Memory B cell (primary cell): ENCODE results near the gene RNF13.
A peak's percentile ranks its signal among the peaks of the same experiment; 100 is the strongest.

ENCODE experiments used
- ATAC-seq: fragments of 150-1000 bp; cut with Tn5 transposase; 2 replicates; pipeline ENCODE4 v1.10.0; 2021; ENCODE audit warnings: low read depth, mild to moderate bottlenecking, moderate library complexity
- DNase-seq, 2 donors: peaks; one replicate each; pipeline ENCODE4 v3.0.0; 2022; ENCODE audit warnings: low spot score in 2 of 2
- H3K27ac Mint-ChIP-seq: one replicate; pipeline ENCODE4 v1.8.0; 2022; ENCODE audit warnings: mild to moderate bottlenecking, moderate library complexity, mixed read lengths
- H3K27me3 Mint-ChIP-seq: one replicate; pipeline ENCODE4 v1.8.0; 2022; ENCODE audit warnings: mixed read lengths
- H3K36me3 Mint-ChIP-seq: one replicate; pipeline ENCODE4 v1.8.0; 2022; ENCODE audit warnings: mild to moderate bottlenecking, mixed read lengths
- H3K4me1 Mint-ChIP-seq: one replicate; pipeline ENCODE4 v1.8.0; 2022; ENCODE audit warnings: mixed read lengths
- H3K4me3 Mint-ChIP-seq: one replicate; pipeline ENCODE4 v1.8.0; 2022; ENCODE audit warnings: mild to moderate bottlenecking, moderate library complexity, mixed read lengths
- H3K9me3 Mint-ChIP-seq: one replicate; pipeline ENCODE4 v1.8.0; 2022; ENCODE audit warnings: mixed read lengths

Gene RNF13

DNA sequence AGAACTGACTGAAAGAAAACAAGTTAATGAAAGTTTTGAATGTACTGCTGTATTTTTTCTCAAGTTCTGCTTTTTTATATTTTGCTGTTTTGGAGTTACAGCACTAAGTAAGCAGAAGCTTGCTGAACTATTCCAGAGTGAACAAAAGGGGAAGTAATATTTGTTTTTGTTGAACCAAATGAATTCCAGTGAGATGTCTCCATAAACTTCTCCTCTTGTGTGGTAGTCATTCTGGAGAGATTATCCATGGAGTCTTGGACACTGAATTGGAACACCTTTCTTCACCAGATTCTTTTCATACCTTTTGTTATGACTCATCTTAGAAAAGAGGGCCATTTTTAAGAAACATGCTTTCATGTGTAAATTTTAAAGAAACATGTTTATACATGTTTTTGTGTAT lies 29.4 kb upstream of the RNF13 start:
- no peaks in the 10 kb centered on the region for H3K9me3 Mint-ChIP-seq
- peak in 1 of 2 donors; percentile 9 for DNase-seq
- ATAC-seq, result peak; percentile 54
- peak overlapping the region; percentile 69 for H3K27ac Mint-ChIP-seq
- H3K36me3 Mint-ChIP-seq, result no peaks in the 10 kb centered on the region
- H3K4me3 Mint-ChIP-seq, result no peak overlapping the region
- no peaks in the 10 kb centered on the region for H3K27me3 Mint-ChIP-seq
- H3K4me1 Mint-ChIP-seq, result peaks cover 30% of the 10 kb centered on the region

DNA sequence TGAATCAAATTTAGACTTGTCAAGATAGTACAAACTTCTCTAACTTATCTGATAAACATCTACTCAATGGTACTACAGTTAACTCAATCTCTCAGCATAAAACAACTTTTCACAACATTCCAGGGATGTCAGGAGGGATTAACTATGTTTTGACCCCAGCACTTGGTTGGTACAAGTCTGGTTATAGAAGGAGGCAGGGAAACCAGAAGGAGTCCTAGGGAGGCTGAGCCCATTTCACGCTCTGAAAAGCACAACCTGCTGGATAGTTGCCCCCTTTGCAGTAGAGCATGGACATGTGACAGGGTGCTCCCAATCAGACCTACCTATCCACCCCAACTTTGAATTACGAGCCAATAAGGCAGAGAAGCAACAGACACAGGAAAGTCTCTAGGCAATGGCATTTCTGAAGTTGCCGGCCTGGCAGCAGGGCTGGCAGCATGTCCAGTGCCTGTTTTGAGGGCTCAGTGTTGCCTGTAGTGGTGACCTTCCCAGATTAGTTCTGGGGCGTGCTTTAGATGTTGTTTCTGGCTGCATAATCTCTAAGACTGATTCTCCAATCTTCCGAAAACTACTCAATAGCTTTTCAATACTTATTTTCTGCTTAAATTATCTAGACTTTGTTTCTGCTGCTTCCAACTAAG lies 28.8 kb upstream of the RNF13 start:
- Mint-ChIP-seq H3K9me3 (no peaks in the 10 kb centered on the region), H3K27me3 (no peaks in the 10 kb centered on the region), H3K4me3 (no peak overlapping the region), H3K27ac (peak overlapping the region; percentile 69), H3K36me3 (no peaks in the 10 kb centered on the region), H3K4me1 (peaks cover 30% of the 10 kb centered on the region)
- no peak for DNase-seq
- ATAC-seq, result no peak

GRCh38 chr3:149790268-149790667 lies 22.7 kb upstream of the RNF13 start:
- Mint-ChIP-seq H3K27me3 (peaks cover 6% of the 10 kb centered on the region), H3K27ac (no peak overlapping the region), H3K4me3 (no peak overlapping the region), H3K4me1 (no peaks in the 10 kb centered on the region), H3K9me3 (no peaks in the 10 kb centered on the region), H3K36me3 (no peaks in the 10 kb centered on the region)
- ATAC-seq (no peak), DNase-seq (no peak)

DNA sequence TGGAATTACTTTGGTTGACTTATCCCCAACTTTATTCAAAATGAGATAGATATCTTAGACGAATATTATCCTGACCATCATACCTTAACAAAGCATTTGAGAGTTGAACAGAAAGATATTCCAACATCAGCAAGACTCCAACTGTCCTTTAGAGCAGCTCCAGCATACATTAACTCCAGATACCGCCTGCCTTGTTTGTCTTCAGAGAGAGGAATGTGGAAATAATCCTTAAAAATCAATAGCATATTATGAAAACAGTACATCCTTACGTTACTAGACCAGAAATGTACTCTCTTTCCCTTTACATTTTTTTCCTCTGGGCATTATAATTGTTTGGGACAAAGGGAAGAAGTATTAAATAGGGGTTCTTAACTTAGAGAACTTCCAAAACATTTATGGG lies 22.3 kb upstream of the RNF13 start:
- ATAC-seq (no peak), DNase-seq (no peak)
- no peaks in the 10 kb centered on the region for H3K9me3 Mint-ChIP-seq
- H3K27ac Mint-ChIP-seq, result no peak overlapping the region
- no peaks in the 10 kb centered on the region for H3K36me3 Mint-ChIP-seq
- no peak overlapping the region for H3K4me3 Mint-ChIP-seq
- peaks cover 6% of the 10 kb centered on the region for H3K27me3 Mint-ChIP-seq
- no peaks in the 10 kb centered on the region for H3K4me1 Mint-ChIP-seq

GRCh38 chr3:149792452-149793270 lies 20.4 kb upstream of the RNF13 start, which contains the start of gene ANKUB1:
Gene ANKUB1 (minus strand): TSS chr3:149792554. CDS start chr3:149792366, 188 bp downstream.
- no peak within 1 kb of the TSS for H3K4me3 Mint-ChIP-seq
- no peaks in the 10 kb centered on the region for H3K4me1 Mint-ChIP-seq
- DNase-seq (no peak), ATAC-seq (no peak)
- no peak within 1 kb of the TSS for H3K27ac Mint-ChIP-seq
- H3K27me3 Mint-ChIP-seq, result peaks cover 6% of the 10 kb centered on the region
- H3K36me3 Mint-ChIP-seq, result no peaks in the 10 kb centered on the region
- no peaks in the 10 kb centered on the region for H3K9me3 Mint-ChIP-seq

DNA sequence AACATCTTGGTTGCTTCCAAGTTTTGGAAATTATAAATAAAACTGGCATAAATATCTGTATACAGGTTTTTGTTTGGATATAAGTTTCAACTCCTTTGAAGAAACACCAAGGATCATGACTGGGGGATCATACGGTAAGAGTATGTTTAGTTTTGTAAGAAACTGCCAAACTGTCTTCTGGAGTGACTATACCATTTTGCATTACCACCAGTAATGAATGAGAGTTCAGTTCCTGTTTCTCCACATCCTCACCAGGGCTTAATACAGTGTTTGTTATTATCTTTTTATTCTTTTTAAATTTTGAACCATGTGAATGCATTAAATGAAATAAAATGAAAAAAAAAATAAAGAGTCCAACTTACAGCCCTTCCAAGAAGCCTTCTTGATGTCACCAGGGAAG lies 17.0 kb upstream of the RNF13 start:
- H3K9me3 Mint-ChIP-seq, result peaks cover 1% of the 10 kb centered on the region
- no peaks in the 10 kb centered on the region for H3K4me1 Mint-ChIP-seq
- no peaks in the 10 kb centered on the region for H3K27me3 Mint-ChIP-seq
- H3K27ac Mint-ChIP-seq, result no peak overlapping the region
- DNase-seq (no peak), ATAC-seq (no peak)
- no peak overlapping the region for H3K4me3 Mint-ChIP-seq
- no peaks in the 10 kb centered on the region for H3K36me3 Mint-ChIP-seq

DNA sequence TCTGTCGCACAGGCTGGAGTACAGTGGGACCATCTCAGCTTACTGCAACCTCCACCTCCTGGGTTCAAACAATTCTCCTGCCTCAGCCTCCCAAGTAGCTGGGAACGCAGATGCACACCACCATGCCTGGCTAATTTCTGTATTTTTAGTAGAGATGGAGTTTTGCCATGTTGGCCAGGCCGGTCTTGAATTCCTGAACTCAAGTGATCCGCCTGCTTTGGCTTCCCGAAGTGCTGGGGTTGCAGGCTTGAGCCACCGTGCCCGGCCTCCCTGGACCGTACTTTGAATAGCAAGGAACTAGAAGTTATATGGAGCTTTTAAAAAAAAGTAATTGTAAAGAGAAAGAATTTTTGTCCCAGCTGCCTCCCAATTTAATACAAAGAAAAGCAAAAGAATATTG lies 12.3 kb upstream of the RNF13 start:
- H3K27ac Mint-ChIP-seq, result no peak overlapping the region
- peaks cover 1% of the 10 kb centered on the region for H3K9me3 Mint-ChIP-seq
- H3K27me3 Mint-ChIP-seq, result no peaks in the 10 kb centered on the region
- DNase-seq (no peak), ATAC-seq (no peak)
- no peaks in the 10 kb centered on the region for H3K4me1 Mint-ChIP-seq
- no peaks in the 10 kb centered on the region for H3K36me3 Mint-ChIP-seq
- H3K4me3 Mint-ChIP-seq, result no peak overlapping the region

- Mint-ChIP-seq H3K4me3 (no peak overlapping the region), H3K9me3 (peaks cover 1% of the 10 kb centered on the region), H3K36me3 (no peaks in the 10 kb centered on the region), H3K27me3 (no peaks in the 10 kb centered on the region), H3K27ac (no peak overlapping the region), H3K4me1 (no peaks in the 10 kb centered on the region)
- DNase-seq, result no peak
- ATAC-seq, result no peak
Observed at GRCh38 chr3:149801195-149801594, 11.8 kb upstream of the RNF13 start.

DNA sequence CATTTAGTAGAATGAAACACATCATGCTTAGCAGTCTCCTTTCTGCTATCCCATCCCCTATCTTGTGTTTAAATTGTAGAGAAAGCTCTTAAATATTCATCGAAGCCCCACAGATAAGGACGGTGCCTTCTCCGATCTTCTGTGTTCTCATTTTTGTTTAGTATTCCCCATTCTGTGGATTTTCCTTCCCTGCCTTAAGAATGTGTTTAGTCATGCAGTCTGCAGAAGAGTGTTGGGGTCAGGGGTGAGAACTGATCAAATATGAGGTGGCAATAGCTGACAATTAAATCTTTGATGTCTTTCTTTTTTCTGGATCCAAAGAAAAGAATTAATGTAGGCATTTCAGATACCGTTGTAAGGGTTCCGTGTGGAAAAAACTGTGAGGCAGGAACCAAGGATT lies 11.4 kb upstream of the RNF13 start:
- Mint-ChIP-seq H3K4me3 (no peak overlapping the region), H3K4me1 (peaks cover 3% of the 10 kb centered on the region), H3K36me3 (no peaks in the 10 kb centered on the region), H3K27me3 (no peaks in the 10 kb centered on the region), H3K27ac (no peak overlapping the region), H3K9me3 (peaks cover 1% of the 10 kb centered on the region)
- ATAC-seq, result no peak
- DNase-seq, result no peak

- Mint-ChIP-seq H3K27me3 (no peaks in the 10 kb centered on the region), H3K4me1 (peaks cover 3% of the 10 kb centered on the region), H3K9me3 (no peaks in the 10 kb centered on the region), H3K27ac (no peak overlapping the region), H3K36me3 (no peaks in the 10 kb centered on the region), H3K4me3 (no peak overlapping the region)
- DNase-seq, result no peak
- no peak for ATAC-seq
Observed at GRCh38 chr3:149806171-149806778, 6.7 kb upstream of the RNF13 start.

- Mint-ChIP-seq H3K4me1 (peaks cover 8% of the 10 kb centered on the region), H3K27ac (no peak overlapping the region), H3K9me3 (no peaks in the 10 kb centered on the region), H3K4me3 (no peak overlapping the region), H3K36me3 (no peaks in the 10 kb centered on the region), H3K27me3 (no peaks in the 10 kb centered on the region)
- peak; percentile 40 to 54 for DNase-seq
- ATAC-seq, result no peak
Observed at GRCh38 chr3:149808209-149808829, 4.7 kb upstream of the RNF13 start.

GRCh38 chr3:149809699-149810098 lies 3.3 kb upstream of the RNF13 start:
- no peak for ATAC-seq

DNA sequence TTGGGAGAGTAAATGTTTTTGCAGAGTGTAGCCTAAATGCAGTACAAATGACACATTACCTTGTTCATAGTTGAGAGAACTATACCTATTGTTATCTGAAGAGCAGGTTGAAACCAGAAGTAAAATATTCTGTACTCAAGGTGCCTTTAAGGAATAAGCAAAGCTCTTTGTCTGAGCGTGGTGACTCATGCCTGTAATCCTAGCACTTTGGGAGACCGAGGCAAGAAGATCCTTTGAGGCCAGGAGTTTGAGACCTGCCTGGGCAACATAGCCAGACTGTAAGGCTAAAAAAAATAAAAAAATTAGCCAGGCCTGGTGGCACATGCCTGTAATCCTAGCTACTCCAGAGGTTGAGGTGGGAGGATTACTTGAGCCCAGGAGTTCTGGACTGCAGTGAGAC lies 2.2 kb upstream of the RNF13 start:
- no peak overlapping the region for H3K4me3 Mint-ChIP-seq
- H3K36me3 Mint-ChIP-seq, result no peaks in the 10 kb centered on the region
- peaks cover 24% of the 10 kb centered on the region for H3K4me1 Mint-ChIP-seq
- H3K27me3 Mint-ChIP-seq, result no peaks in the 10 kb centered on the region
- DNase-seq, result no peak
- no peaks in the 10 kb centered on the region for H3K9me3 Mint-ChIP-seq
- H3K27ac Mint-ChIP-seq, result no peak overlapping the region
- no peak for ATAC-seq

More at GRCh38 chr3:149809699-149810098, 3.3 kb upstream of the RNF13 start:
- H3K4me3 Mint-ChIP-seq, result no peak overlapping the region
- H3K9me3 Mint-ChIP-seq, result no peaks in the 10 kb centered on the region
- H3K4me1 Mint-ChIP-seq, result peaks cover 16% of the 10 kb centered on the region
- no peaks in the 10 kb centered on the region for H3K27me3 Mint-ChIP-seq
- no peak overlapping the region for H3K27ac Mint-ChIP-seq
- H3K36me3 Mint-ChIP-seq, result no peaks in the 10 kb centered on the region
- no peak for DNase-seq

DNA sequence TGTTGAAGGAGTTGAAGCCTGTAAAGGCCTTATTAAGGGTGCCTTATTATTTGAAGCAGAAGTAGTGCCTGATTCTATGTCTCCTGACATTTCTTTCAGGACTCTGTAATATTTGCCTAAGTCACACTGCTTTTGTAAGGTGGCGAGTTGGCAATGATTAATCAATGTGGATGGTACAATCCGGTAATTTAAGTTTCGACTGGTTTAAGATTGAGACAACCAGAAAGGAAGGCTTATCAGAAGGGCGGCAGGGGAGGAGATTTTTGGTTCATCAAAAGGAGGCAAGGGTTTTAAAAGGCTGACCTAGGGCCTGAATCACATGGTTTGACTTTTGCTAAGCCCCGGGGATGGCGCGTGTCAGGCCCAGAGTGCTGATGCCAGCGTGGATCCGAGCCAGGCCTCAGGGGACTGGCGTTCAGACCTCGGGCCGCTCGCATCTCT lies 830 bp upstream of the RNF13 start:
- Mint-ChIP-seq H3K27ac (peak overlapping the region; percentile 98), H3K36me3 (peaks cover 3% of the 10 kb centered on the region), H3K4me1 (peaks cover 33% of the 10 kb centered on the region), H3K9me3 (no peaks in the 10 kb centered on the region), H3K27me3 (no peaks in the 10 kb centered on the region), H3K4me3 (peak overlapping the region; percentile 100)
- ATAC-seq, result no peak
- DNase-seq, result no peak
